HG02981 (cell line): ENCODE measurements around the gene CD48.
"Not testable (repeated sequence)": the region's sequence is repeated elsewhere in the genome, so short reads cannot be mapped to it uniquely, and the experiment has no call there.

Experiments
- ATAC-seq: cut with Tn5 transposase; IDR thresholded peaks from one replicate; pipeline ENCODE4 v1.9.1; 2021; ENCODE audit warnings: mild to moderate bottlenecking, moderate library complexity; ENCODE audit not compliant: unreplicated experiment

Gene CD48

DNA sequence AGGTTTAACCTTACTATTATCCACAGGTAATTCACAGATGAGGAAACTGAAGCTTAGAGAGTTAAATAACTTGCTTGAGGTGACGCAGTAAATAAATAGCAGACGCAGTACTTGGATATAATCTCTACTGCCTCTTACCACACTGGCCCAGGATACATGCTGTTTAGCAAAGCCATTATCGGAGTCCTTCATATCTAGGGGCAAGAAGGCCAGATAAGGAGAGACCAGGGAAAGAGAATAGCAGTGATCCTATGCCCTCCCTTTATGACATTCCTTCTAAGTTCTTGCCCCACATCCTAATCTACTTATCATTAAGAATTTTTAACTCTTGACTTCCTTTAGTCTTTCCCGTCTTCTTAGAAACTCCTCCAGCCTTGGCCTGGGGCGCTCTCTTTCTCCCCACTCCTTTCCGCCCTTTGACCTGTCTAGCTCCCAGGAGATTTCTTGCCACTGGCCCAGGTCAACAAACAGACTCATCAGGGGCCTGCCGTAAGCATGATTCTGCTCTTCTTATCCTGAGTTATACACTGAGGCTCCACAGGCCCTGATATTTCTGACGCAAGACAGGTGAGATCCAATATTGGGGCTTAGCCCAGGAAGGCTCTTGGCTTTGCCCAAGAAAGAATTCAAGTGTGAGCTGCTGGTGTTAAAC, 53.3 kb downstream of the CD48 start:
- ATAC-seq: no peak

DNA sequence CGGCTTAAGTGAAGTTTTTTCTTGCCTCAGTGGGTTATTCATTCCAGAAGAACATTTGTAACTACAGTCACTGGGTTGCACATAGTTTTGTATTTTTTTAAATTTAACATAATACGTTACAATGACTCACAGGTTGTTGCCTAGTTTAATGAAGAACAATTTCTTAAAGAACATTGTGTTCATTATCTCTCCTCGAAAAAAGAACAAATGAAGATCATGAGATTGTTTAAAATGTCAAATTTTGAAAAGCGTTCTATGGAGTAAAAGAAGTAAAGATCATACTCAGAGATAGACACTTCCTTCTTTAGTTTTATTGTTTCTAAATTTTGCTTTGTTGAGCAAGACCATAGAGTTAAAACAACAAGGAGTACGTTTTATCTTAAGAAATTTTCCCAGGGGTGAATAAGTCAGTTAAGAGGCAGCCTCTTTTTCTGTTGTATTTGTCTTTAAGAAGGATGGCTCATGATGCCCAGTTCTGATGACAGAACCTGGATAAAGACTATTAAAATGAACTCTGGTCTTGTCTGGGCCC, 54.3 kb downstream of the CD48 start:
- ATAC-seq: no peak

- no peak for ATAC-seq
Measured at GRCh38 chr1:160656737-160657136, 54.9 kb downstream of the CD48 start.

DNA sequence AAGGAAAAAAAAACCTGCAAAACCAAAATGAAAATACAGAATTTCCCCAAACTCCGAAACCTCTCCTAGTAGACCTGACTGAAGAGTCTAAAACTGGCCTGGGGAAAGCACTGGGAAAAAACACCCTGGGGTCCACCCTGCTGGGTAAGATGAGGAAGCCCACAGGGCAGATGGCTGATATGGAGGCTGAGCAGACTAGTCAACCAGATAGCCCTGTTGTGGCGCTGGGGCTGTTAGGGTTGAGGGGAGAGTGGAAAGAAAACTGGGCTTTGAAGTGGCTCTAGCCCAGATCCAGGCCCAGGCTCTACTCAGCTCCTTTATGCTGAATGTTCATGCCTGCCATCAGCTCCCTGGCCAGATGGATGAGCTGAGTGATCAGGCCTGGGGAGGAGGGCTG, 58.0 kb downstream of the CD48 start:
- ATAC-seq: no peak

- no peak for ATAC-seq
Measured at GRCh38 chr1:160652924-160653619, 58.5 kb downstream of the CD48 start.

DNA sequence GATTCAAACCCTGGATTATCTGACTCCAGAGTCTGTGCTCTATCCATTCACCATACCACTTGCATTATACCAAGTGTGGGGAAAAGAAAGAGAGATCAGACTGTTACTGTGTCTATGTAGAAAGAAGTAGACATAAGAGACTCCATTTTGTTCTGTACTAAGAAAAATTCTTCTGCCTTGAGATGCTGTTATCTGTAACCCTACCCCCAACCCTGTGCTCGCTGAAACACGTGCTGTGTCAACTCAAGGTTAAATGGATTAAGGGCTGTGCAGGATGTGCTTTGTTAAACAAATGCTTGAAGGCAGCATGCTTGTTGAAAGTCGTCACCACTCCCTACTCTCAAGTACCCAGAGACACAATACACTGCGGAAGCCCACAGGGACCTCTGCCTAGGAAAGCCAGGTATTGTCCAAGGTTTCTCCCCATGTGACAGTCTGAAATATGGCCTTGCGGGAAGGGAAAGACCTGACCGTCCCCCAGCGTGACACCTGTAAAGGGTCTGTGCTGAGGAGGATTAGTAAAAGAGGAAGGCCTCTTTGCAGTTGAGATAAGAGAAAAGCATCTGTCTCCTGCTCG, 59.5 kb downstream of the CD48 start:
- not testable (repeated sequence) for ATAC-seq

DNA sequence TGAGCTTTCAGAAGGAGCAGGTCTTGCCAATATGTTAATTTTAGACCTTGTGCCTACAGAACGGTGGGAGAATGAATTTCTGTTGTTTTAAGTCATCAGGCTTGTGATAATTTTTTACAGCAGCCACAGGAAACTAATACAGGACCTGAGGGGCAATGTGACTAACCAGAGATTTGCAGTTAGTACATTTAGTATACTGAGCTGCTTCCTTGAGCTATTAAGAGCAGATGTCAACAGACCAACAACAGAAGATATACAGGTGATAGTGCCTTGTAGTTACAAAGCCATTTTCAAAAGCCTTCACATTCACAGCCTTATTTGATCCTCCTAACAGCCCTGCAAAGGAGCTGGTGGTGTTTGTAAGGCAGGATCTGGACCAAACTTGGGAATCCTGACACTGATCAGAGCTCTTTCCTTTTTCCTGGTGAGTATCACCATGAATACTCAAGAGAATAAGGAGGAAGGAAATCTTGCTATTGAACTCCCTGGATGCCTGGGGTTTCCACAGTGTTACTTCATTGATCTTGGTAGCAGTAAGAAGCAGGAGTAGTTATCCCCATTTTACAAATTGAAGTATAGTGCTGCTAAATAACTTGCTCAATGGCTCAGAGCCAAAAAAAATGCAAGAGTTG, 60.1 kb downstream of the CD48 start:
- no peak for ATAC-seq

GRCh38 chr1:160647329-160647720, 64.3 kb downstream of the CD48 start:
- peak; percentile 1 for ATAC-seq

DNA sequence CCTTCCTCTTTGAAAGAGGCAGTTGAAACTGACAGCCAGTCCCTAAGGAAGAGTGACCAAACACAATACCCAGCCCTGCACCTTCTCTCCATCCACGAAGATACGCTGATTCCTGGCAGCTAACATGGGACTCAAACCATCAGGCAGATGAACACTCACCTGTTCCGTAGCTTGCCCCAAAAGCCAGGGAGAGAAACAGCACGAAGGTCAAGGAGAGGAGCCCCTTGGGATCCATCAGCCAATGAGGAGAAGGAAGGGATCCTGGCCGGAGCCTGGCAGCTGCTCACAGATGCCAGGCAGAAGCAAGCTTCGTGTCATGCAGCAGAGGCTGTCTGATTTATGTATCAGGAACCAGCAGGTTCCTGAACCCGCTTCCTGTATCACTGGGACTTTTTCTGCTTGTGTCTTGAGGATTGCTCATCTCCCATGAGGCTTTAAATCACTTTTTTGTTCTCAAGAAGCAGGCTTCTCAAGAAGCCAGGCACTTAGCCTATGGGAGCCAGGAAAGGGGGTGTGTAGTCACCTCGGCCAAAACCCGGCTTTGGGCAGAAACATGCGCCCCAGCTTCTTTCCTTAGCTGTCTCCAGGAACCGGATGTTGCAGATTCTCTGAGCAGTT, 64.8 kb downstream of the CD48 start, which contains the start of gene SLAMF1:
Gene SLAMF1 (minus strand): TSS at position 334 of the 618 bp plus-strand sequence. CDS start 99 bp downstream, at position 235.
- peak; percentile 62 for ATAC-seq

DNA sequence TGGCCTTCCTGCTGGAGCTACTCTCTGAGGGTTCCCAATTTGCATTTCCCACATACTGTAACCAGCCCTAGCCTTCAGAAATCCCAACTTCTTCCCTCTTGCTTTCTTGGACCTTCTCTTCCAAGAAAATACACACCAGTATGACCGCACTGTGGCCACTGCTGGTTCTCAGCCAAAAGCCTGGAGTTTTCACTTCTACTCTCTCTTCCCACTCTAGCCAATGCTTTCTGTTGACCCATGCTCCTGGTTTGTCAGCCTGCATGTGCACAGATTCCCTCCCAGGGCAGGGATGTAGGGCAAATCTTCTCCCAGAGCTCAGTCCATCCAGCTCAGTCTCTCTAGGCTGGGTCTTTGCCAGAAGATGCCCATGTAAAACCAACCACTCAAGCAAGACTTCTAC, 65.4 kb downstream of the CD48 start:
- no peak for ATAC-seq

GRCh38 chr1:160645386-160646130, 66.1 kb downstream of the CD48 start:
- ATAC-seq: no peak

DNA sequence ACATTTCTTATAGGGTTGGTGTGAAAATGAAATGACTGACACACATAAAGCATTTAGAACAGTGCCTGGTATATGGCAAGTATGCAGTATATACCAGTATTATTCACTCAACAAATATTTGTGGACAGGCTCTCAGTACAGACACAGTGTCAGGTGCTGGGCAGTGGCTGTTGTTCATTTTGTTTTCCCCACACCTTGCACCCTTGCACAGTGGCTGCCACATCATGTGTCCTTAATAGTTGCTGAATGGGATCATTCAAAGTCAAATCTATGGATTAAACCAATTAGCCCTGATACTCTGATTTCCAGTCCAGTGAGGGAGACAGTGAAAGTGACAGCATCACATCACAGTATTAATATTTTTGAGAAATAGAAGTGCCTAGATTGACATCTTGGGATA, 67.2 kb downstream of the CD48 start:
- ATAC-seq: no peak

DNA sequence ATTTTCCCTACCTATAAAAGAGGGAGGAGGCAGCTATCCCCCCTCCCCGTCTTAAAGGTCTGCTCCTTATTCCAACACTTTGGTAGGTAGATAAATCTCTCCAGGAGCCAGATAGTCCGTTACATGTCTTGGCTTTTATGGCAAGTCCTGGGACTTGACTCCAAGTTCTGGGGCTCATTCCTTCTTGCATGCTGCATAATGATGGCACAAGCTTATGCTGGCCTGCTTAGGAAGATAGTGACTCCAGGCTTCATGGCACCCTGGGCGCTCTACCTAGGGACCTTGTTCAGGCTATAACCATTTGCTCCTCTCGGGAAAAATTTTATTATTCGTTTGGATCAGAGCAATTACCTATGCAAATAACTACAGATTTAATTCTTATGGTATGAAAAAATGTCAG, 68.5 kb downstream of the CD48 start:
- ATAC-seq: no peak

DNA sequence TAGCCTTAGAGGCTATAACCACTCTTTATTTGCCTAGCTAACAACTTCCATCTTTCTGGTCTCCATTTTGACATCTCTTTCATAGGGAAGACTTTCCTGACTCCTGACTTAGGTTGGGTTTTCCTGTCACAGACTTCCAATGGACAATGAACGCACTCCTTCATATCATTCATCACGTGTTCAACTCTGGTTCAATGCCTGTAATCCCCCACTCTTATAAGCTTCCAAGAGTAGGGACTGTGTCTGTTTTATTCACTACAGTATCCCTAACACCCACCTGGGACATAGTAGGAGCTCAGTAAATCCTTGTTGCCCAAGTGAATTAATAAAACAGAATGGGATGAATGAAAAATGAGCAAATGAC, 69.4 kb downstream of the CD48 start:
- ATAC-seq: no peak

GRCh38 chr1:160641323-160642280, 70.0 kb downstream of the CD48 start:
- no peak for ATAC-seq

- ATAC-seq: no peak
Measured at GRCh38 chr1:160640359-160641123, 71.1 kb downstream of the CD48 start.

DNA sequence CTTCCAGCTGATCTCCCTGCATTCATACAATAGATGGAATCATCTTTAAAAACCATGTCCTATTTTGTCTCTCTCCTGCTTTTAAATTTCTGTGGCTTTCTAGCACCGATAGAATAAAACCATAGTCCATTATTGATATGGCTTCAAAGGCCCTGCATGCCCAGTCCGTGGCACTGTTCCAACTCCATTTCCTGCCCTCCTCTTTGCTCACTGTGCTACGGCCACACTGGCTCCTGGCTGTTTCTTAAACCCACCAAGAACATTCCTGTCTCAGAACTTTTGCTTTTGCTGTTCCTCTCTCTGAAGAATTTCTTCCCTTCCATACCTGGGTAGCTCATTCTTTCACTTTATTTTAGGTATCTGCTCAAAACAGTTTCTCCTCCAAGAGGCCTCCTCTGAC, 72.0 kb downstream of the CD48 start:
- ATAC-seq: no peak

DNA sequence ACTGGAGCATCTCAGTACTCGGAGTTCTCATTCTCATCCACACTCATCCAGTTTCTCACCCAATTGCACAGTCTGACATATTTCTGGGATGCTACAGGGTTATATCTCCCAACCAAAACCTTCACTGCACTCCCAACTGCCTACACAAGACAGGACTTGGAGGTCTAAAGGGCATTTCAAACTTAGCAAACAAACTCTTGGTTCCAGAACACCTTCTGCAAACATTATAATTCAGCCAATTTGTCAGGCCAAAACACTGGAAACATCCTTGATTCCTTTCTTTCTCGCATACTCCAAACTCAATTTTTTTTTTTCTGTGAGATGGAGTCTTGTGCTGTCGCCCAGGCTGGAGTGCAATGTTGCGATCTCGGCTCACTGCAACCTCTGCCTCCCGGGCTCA, 72.7 kb downstream of the CD48 start:
- no peak for ATAC-seq

- ATAC-seq: no peak
Measured at GRCh38 chr1:160638540-160638857, 73.1 kb downstream of the CD48 start.
